Psoas muscle (tissue), 8 donors: ENCODE measurements around the gene CYP2D6. TPM values are rescaled to one million over a fixed set of nuclear protein-coding genes. Genes with fewer than 3 reads are reported as not detected.
"Not testable (repeated sequence)": the region's sequence is repeated elsewhere in the genome, so short reads cannot be mapped to it uniquely, and the experiment has no call there.

Experiments
- ATAC-seq, 4 donors: fragments of 200-7000 bp; cut with Tn5 transposase; one replicate each; pipeline ENCODE4 v1.9.1; 2020; ENCODE audit warnings: moderate library complexity in 3 of 4, mild to moderate bottlenecking in 2 of 4
- DNase-seq, 2 donors: peaks; one replicate each; pipeline ENCODE4 v3.0.0-alpha.2; 2020
- H3K27ac ChIP-seq: fragments of 200-600 bp; one replicate; pipeline ENCODE4 v1.8.0; 2022
- H3K27me3 ChIP-seq, 3 donors: fragments of 200-600 bp in 1 of 3; one replicate each; pipeline versions ENCODE4 v1.6.1 to v1.8.0; 2013 to 2022; ENCODE audit warnings: low read length in 2 of 3, mild to moderate bottlenecking in 2 of 3, moderate library complexity in 1 of 3; ENCODE audit not compliant: insufficient read depth in 3 of 3
- H3K36me3 ChIP-seq, 2 donors: fragments of 200-600 bp in 1 of 2; one replicate each; pipeline versions ENCODE4 v1.6.1 to v1.8.0; 2013 to 2022; ENCODE audit warnings: low read depth in 1 of 2, mild to moderate bottlenecking in 1 of 2, moderate library complexity in 1 of 2; ENCODE audit not compliant: insufficient read depth in 1 of 2
- H3K4me1 ChIP-seq: fragments of 200-600 bp; one replicate; pipeline ENCODE4 v1.8.0; 2022
- H3K4me3 ChIP-seq: fragments of 200-600 bp; one replicate; pipeline ENCODE4 v1.8.0; 2022; ENCODE audit warnings: mild to moderate bottlenecking
- H3K9me3 ChIP-seq: fragments of 200-600 bp; one replicate; pipeline ENCODE4 v1.8.0; 2022
- CTCF ChIP-seq: fragments of 200-600 bp; IDR thresholded peaks from one replicate; pipeline ENCODE4 v1.8.0; 2022; ENCODE audit warnings: antibody characterized with exemption
- WGBS, 3 donors: extraction: QIAGEN DNeasy Blood & Tissue Kit; methylation state at CpG; one replicate each; pipeline versions ENCODE4 v1.1.6 to v1.1.7; 2013; 5-methylcytosine and 5-hydroxymethylcytosine counted together
- intact Hi-C, 2 donors: fragments of 100-400 bp; cut with DNase I; formaldehyde crosslinking; loops; one replicate each; pipeline versions ENCODE4 v1.11.0 to v1.14.2; 2022
- polyA plus RNA-seq, 3 donors: library from polyadenylated mRNA; stranded (reverse); fragments of 200-250 nt; gene quantifications; one replicate each; pipeline ENCODE4 v1.2.3, GENCODE V29; 2013
- total RNA-seq, 4 donors: library from RNA; stranded (reverse); fragmentation: NEBNext Ultra II Directional in 2 of 4; extraction: Animal tissue kit (Norgen Biotek cat#: 25700) in 2 of 4; gene quantifications; one replicate each; pipeline versions ENCODE4 v1.2.1 to v1.2.4, GENCODE V29; 2021 to 2023
- donor health status: healthy with polysubstance abuse.
- donor health status: DM: no; HTN: no; CAD: no; lungs with moderate emphysema.
- donor health status: Bipolar disorder and iron deficiency.
- donor health status: healthy.
- donor health status: DM: yes; HTN: yes; CAD: no.
- donor health status: DM: no; HTN: no; CAD: no.
- donor health status: DM: no; HTN: no; CAD: no.
- donor health status: DM: yes; HTN: yes; CAD: no.

CYP2D6 gene
- total and polyA plus RNA-seq, 7 donors = 0.03 to 0.44 (median 0.21) TPM; not detected in 1

GRCh38 chr22:42131562-42131961, 952 bp upstream of the CYP2D6 start:
- TF ChIP-seq CTCF = no peak
- Histone ChIP-seq H3K27me3 (no peaks in the 10 kb centered on the region), H3K4me3 (no peak overlapping the region), H3K9me3 (no peaks in the 10 kb centered on the region), H3K36me3 (no peaks in the 10 kb centered on the region), H3K27ac (no peak overlapping the region), H3K4me1 (peaks cover 3% of the 10 kb centered on the region)
- no peak for DNase-seq
- ATAC-seq = no peak
- intact Hi-C loops = loop anchor here in 1 of 2 donors (5.0 kb wide), 1 partner anchor 154 kb away; no protein-coding TSS in a partner anchor
- 63 to 77% (median 71%) methylated on average over 8 of the region's 8 CpGs for WGBS, 3 donors

GRCh38 chr22:42130182-42130581, 428 bp downstream of the CYP2D6 start:
- not testable (repeated sequence) for H3K36me3 ChIP-seq, DNase-seq, ATAC-seq, H3K4me3 ChIP-seq, H3K27ac ChIP-seq, H3K27me3 ChIP-seq, H3K9me3 ChIP-seq, H3K4me1 ChIP-seq
- intact Hi-C loops = loop anchor here in 1 of 2 donors (5.0 kb wide), 1 partner anchor 153 kb away; no protein-coding TSS in a partner anchor
- 0 to 25% (median 4%) methylated on average over 1 of the region's 7 CpGs for WGBS, 3 donors

- H3K27me3 ChIP-seq, intact Hi-C loops, H3K36me3 ChIP-seq, H3K27ac ChIP-seq, H3K9me3 ChIP-seq, DNase-seq, H3K4me3 ChIP-seq, H3K4me1 ChIP-seq: not testable (repeated sequence)
- 56 to 69% (median 66%) methylated on average over 55 to 65 of the region's 65 CpGs for WGBS, 3 donors
- ATAC-seq = peak; percentile 22 to 40 (median 34)
Observed at GRCh38 chr22:42128776-42129694, 1.6 kb downstream of the CYP2D6 start.

- H3K9me3 ChIP-seq, H3K4me3 ChIP-seq, H3K27me3 ChIP-seq, H3K27ac ChIP-seq, H3K36me3 ChIP-seq, H3K4me1 ChIP-seq, intact Hi-C loops, ATAC-seq, DNase-seq: not testable (repeated sequence)
- 62 to 76% (median 67%) methylated on average over 12 to 13 of the region's 13 CpGs for WGBS, 3 donors
Observed at GRCh38 chr22:42128007-42128406, 2.6 kb downstream of the CYP2D6 start.

- Histone ChIP-seq H3K4me3 (no peak overlapping the region), H3K27me3 (no peaks in the 10 kb centered on the region), H3K27ac (no peak overlapping the region), H3K36me3 (no peaks in the 10 kb centered on the region), H3K9me3 (no peaks in the 10 kb centered on the region), H3K4me1 (no peaks in the 10 kb centered on the region)
- DNase-seq (no peak), ATAC-seq (no peak)
- WGBS, 3 donors = 78 to 85% (median 79%) methylated on average over 16 of the region's 16 CpGs
- no peak for TF ChIP-seq CTCF
- intact Hi-C loops = no loop called here
Observed at GRCh38 chr22:42127606-42128005, 3.0 kb downstream of the CYP2D6 start.

GRCh38 chr22:42123529-42123928, 7.1 kb downstream of the CYP2D6 start:
- H3K4me3 ChIP-seq, ATAC-seq, H3K4me1 ChIP-seq, H3K9me3 ChIP-seq, H3K27me3 ChIP-seq, H3K36me3 ChIP-seq, H3K27ac ChIP-seq, intact Hi-C loops, DNase-seq: not testable (repeated sequence)
- WGBS, 3 donors = no CpG with 5 or more reads among the region's 4 CpGs

GRCh38 chr22:42120231-42121021, 10.2 kb downstream of the CYP2D6 start:
- H3K36me3 ChIP-seq, intact Hi-C loops, H3K9me3 ChIP-seq, H3K4me3 ChIP-seq, DNase-seq, H3K4me1 ChIP-seq, H3K27me3 ChIP-seq, ATAC-seq, H3K27ac ChIP-seq: not testable (repeated sequence)
- WGBS, 3 donors = 77 to 86% (median 84%) methylated on average over 15 of the region's 15 CpGs
